Thyroid gland (tissue), 4 donors: ENCODE results near the gene MX2. TPM values are rescaled to one million over a fixed set of nuclear protein-coding genes. Genes with fewer than 3 reads are reported as not detected.

Experiments
- DNase-seq, 2 donors: peaks; one replicate each; pipeline ENCODE4 v3.0.0-alpha.2; 2019
- H3K27ac ChIP-seq, 3 donors: fragments of 200-600 bp; sonication (generic); 1 replicate in 2 of 3; 2 replicates in 1 of 3; pipeline ENCODE4 v1.5.1; 2016 to 2019; ENCODE audit warnings: mild to moderate bottlenecking in 1 of 3, moderate library complexity in 1 of 3
- H3K27me3 ChIP-seq: fragments of 200-600 bp; sonication (generic); one replicate; pipeline ENCODE4 v1.5.1; 2019
- H3K36me3 ChIP-seq, 2 donors: fragments of 200-600 bp; sonication (generic); one replicate each; pipeline ENCODE4 v1.5.1; 2016 to 2019
- H3K4me1 ChIP-seq, 2 donors: fragments of 200-600 bp; sonication (generic); one replicate each; pipeline ENCODE4 v1.5.1; 2017 to 2019
- H3K4me3 ChIP-seq, 3 donors: fragments of 200-600 bp; sonication (generic); replicated peaks in 1 of 3; 1 replicate in 2 of 3; 2 replicates in 1 of 3; pipeline ENCODE4 v1.5.1; 2016; ENCODE audit warnings: mild to moderate bottlenecking in 1 of 3
- H3K9me3 ChIP-seq: fragments of 200-600 bp; sonication (generic); one replicate; pipeline ENCODE4 v1.5.1; 2017
- POLR2A ChIP-seq, 2 donors: fragments of 450-650 bp; IDR thresholded peaks; one replicate each; pipeline ENCODE4 v1.6.1; 2017; ENCODE audit warnings: antibody characterized with exemption in 2 of 2, mild to moderate bottlenecking in 2 of 2, moderate library complexity in 1 of 2
- WGBS, 2 donors: methylation state at CpG; one replicate each; pipeline ENCODE4 v1.1.5; 2017; 5-methylcytosine and 5-hydroxymethylcytosine counted together
- intact Hi-C: fragments of 100-400 bp; cut with DNase I; formaldehyde crosslinking; loops from one replicate; pipeline ENCODE4 v1.15.1; 2023
- total RNA-seq, 4 donors: library from RNA; depleted of rRNA; stranded (reverse); fragments of >200 nt; gene quantifications; one replicate each; pipeline ENCODE4 v1.2.3, GENCODE V29; 2016
- TF ChIP-seq, protein P1 (sequence below), 6 experiments: fragments of 200-600 bp in 3 of 6; fragments of 450-650 bp in 3 of 6; sonication (generic) in 3 of 6; IDR thresholded peaks; one replicate each; pipeline ENCODE4 v1.5.1; 2016 to 2019; ENCODE audit warnings: antibody characterized with exemption in 6 of 6, mild to moderate bottlenecking in 2 of 6, inconsistent platforms in 1 of 6, moderate library complexity in 1 of 6

MX2 gene
- total RNA-seq, 4 donors from 2014 or later = 3.0 to 19.8 (median 7.1) TPM

DNA sequence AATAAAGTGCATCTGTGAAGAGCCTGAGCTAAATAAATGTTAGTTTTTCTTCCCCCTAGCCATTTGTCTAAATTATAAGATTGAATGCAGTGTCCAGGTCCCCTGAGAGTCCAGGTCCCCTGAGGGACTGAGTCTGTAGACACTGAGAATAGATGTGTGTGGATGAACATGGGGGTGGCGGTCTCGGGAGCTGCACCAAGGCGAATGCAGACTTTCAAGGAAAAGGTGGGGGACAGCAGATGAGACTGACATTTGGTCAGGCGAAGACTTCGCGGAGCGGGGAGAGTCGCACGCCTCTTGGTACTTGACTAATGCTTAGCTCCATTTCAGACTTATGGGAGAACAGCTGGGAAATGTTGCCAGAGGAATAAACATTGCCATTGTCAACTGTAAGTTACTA is 17.7 kb upstream of the MX2 start:
- no peak for DNase-seq
- H3K27me3 ChIP-seq = no peaks in the 10 kb centered on the region
- no peaks in the 10 kb centered on the region for H3K9me3 ChIP-seq
- H3K27ac ChIP-seq = no peak overlapping the region
- H3K36me3 ChIP-seq = no peaks in the 10 kb centered on the region
- 95% methylated on average over 9 of the region's 9 CpGs for WGBS, 2 donors
- no peak overlapping the region for H3K4me3 ChIP-seq
- no peaks in the 10 kb centered on the region for H3K4me1 ChIP-seq
- intact Hi-C loops = no loop called here
- no peak for TF ChIP-seq POLR2A (IDR thresholded peaks at IDR 0.05)
- TF ChIP-seq, protein P1, sequence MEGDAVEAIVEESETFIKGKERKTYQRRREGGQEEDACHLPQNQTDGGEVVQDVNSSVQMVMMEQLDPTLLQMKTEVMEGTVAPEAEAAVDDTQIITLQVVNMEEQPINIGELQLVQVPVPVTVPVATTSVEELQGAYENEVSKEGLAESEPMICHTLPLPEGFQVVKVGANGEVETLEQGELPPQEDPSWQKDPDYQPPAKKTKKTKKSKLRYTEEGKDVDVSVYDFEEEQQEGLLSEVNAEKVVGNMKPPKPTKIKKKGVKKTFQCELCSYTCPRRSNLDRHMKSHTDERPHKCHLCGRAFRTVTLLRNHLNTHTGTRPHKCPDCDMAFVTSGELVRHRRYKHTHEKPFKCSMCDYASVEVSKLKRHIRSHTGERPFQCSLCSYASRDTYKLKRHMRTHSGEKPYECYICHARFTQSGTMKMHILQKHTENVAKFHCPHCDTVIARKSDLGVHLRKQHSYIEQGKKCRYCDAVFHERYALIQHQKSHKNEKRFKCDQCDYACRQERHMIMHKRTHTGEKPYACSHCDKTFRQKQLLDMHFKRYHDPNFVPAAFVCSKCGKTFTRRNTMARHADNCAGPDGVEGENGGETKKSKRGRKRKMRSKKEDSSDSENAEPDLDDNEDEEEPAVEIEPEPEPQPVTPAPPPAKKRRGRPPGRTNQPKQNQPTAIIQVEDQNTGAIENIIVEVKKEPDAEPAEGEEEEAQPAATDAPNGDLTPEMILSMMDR (IDR thresholded peaks at IDR 0.05) = no peak

DNA sequence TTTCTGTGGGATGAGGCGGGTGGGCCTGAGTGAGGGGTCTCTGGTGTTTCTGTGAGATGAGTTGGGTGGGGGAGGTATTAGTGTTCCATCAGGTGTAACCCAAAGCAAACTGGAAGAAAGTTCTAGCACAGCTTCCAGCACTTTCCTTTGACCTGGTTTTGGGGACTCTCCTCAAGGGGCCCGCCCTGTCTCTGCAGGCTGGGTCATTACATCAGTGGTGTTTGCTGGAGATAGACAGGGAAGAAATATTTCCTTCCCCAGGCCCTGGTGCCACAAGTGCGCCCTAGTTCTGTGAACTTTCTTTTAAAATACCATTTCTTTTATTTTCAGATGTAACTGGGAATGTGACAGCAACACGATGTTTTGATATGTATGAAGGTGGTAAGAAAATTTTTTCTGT is 16.5 kb upstream of the MX2 start:
- no peaks in the 10 kb centered on the region for H3K9me3 ChIP-seq
- intact Hi-C loops = no loop called here
- H3K4me1 ChIP-seq = no peaks in the 10 kb centered on the region
- DNase-seq = no peak
- H3K4me3 ChIP-seq = no peak overlapping the region
- TF ChIP-seq, protein P1 (IDR thresholded peaks at IDR 0.05) = no peak
- no peak for TF ChIP-seq POLR2A (IDR thresholded peaks at IDR 0.05)
- H3K27ac ChIP-seq = no peak overlapping the region
- no peaks in the 10 kb centered on the region for H3K27me3 ChIP-seq
- no peaks in the 10 kb centered on the region for H3K36me3 ChIP-seq
- WGBS, 2 donors = 95 to 96% methylated on average over 4 of the region's 4 CpGs

DNA sequence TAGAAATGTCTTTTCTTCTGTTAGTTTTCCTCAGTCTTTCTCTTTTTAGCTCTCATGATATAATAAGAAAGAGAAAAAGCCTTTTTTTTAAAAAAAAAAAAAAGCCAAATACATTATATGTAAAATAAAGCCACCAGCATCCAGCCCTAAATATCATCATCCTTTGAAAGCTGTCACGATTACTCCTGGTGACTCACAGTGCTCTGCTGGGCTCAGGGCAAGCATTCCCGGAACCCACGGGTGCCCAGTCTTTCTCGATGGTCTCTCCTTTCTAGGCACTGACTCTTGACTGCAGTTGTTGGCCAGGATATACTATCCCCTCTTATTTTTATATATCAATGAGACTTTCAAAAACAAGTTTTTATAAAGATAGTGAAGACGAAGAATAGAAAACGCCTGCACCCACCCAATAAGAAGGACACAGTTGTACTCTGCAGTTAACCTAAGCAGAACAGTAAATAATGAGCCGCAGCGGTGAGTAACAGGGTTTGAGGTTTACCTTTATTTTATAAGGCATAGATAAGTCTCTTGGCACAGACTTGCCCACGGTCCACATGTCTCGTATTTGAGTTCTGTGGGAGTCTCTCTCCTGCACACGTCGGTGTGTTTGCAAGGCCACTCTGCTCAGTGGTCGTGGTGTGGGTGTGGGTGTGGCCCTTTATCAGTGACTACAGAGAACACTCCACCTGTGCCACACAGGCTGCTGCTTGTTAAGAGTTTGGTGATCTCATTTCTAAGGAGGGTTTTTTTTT is 15.7 kb upstream of the MX2 start:
- Histone ChIP-seq H3K27me3 (no peaks in the 10 kb centered on the region), H3K27ac (no peak overlapping the region), H3K9me3 (no peaks in the 10 kb centered on the region), H3K36me3 (no peaks in the 10 kb centered on the region), H3K4me3 (no peak overlapping the region), H3K4me1 (no peaks in the 10 kb centered on the region)
- TF ChIP-seq, protein P1 (IDR thresholded peaks at IDR 0.05) = no peak
- TF ChIP-seq POLR2A (IDR thresholded peaks at IDR 0.05) = no peak
- DNase-seq = no peak
- intact Hi-C loops = no loop called here
- 88 to 90% methylated on average over 13 of the region's 13 CpGs for WGBS, 2 donors

DNA sequence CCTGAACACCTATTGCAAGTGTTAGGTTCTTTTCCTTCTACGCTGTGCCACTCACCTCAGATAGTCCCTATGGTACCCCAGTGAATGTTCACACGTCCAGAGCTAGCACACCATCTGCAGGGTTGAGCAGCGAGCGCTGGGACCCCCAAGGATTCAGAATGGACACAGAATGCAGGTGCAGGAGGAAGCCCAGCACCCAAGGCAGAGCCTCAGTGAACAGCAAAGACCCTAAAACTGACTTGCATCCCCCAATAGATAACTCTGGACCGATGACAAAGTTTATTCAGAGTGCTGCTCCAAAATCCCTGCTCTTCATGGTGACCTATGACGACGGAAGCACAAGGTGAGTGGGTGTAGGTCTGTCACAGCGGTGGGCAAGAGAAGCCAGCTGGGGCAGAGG is 15.1 kb upstream of the MX2 start:
- H3K27ac ChIP-seq = no peak overlapping the region
- TF ChIP-seq, protein P1 (IDR thresholded peaks at IDR 0.05) = no peak
- no peak for TF ChIP-seq POLR2A (IDR thresholded peaks at IDR 0.05)
- H3K4me1 ChIP-seq = no peaks in the 10 kb centered on the region
- no peak for DNase-seq
- 90 to 92% methylated on average over 8 of the region's 8 CpGs for WGBS, 2 donors
- no peak overlapping the region for H3K4me3 ChIP-seq
- intact Hi-C loops = no loop called here
- H3K9me3 ChIP-seq = no peaks in the 10 kb centered on the region
- no peaks in the 10 kb centered on the region for H3K27me3 ChIP-seq
- H3K36me3 ChIP-seq = no peaks in the 10 kb centered on the region

DNA sequence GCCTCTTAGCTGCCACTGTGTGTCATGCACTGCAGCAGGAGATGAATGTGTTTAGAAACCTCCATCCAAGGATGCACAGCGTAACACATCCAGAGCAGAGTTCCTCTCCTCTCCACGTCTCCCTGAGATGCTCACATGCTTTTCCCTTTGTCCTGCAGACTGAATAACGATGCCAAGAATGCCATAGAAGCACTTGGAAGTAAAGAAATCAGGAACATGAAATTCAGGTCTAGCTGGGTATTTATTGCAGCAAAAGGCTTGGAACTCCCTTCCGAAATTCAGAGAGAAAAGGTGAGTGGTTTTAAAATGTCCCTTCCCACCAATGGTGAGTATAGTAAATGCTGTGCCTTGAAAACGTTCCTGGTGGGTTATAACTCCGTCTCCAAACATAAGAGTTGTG is 13.4 kb upstream of the MX2 start:
- H3K4me1 ChIP-seq = no peaks in the 10 kb centered on the region
- intact Hi-C loops = no loop called here
- WGBS, 2 donors = 65 to 68% methylated on average over 6 of the region's 6 CpGs
- H3K27ac ChIP-seq = no peak overlapping the region
- no peak overlapping the region for H3K4me3 ChIP-seq
- DNase-seq = no peak
- H3K9me3 ChIP-seq = no peaks in the 10 kb centered on the region
- TF ChIP-seq POLR2A (IDR thresholded peaks at IDR 0.05) = no peak
- TF ChIP-seq, protein P1 (IDR thresholded peaks at IDR 0.05) = no peak
- no peaks in the 10 kb centered on the region for H3K27me3 ChIP-seq
- no peaks in the 10 kb centered on the region for H3K36me3 ChIP-seq
